ENCODE measurements around the gene HPSE2.
A peak's percentile ranks its signal among the peaks of the same experiment; 100 is the strongest.

DNA sequence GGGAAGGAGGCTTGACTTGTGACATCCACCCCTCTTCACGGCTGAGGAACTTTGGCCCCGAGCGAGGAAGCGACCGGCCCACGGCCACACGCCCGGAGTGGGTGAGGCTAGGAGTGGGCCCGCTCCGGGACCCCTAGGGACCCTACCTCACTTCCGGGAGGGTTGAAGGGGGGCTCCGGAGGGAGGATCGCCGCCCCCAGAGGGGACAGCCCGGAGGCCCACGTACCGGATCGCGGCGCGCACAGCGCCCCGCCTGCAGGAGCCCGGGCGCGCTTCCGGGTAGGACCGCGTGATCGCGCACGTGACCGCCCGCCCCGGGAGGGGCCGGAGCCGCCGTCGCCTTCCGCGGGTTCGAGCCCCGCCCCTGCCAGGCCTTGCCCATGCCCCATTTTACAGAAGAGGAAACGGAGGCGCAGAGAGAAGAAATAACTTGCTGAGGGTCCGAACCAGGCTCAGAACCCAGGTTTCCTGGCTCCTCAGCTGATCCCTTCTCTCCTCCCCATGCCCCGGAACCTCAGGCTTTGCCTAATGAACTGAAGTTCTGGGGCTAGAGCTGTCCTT lies 788.9 kb downstream of the HPSE2 start, which contains the start of gene HPS1:
- TF ChIP-seq POLR2AphosphoS5 (IDR thresholded peaks at IDR 0.05; ENCODE audit: low read depth, low read length) (peak; percentile 83; the same call in 1 of the 2 replicates), TAF1 (IDR thresholded peaks at IDR 0.05; ENCODE audit: low read depth, low read length) (peak; percentile 60)

Measured in GM12891 (cell line).